GM12891 (cell line): ENCODE data around the gene BABAM2.

Experiments used
- POLR2AphosphoS5 ChIP-seq: IDR thresholded peaks from 2 replicates; pipeline ENCODE4 v1.6.1; 2011; ENCODE audit warnings: low read depth, low read length, control low read depth
- POU2F2 ChIP-seq: IDR thresholded peaks from 2 replicates; pipeline ENCODE4 v1.6.1; 2011; ENCODE audit warnings: low read depth, mild to moderate bottlenecking, control low read depth, low read length, moderate library complexity
- SPI1 ChIP-seq: IDR thresholded peaks from 2 replicates; pipeline ENCODE4 v1.6.1; 2011; ENCODE audit warnings: low read depth, low read length, control low read depth
- TAF1 ChIP-seq: IDR thresholded peaks from 2 replicates; pipeline ENCODE4 v1.6.1; 2011; ENCODE audit warnings: low read depth, low read length, control low read depth

DNA sequence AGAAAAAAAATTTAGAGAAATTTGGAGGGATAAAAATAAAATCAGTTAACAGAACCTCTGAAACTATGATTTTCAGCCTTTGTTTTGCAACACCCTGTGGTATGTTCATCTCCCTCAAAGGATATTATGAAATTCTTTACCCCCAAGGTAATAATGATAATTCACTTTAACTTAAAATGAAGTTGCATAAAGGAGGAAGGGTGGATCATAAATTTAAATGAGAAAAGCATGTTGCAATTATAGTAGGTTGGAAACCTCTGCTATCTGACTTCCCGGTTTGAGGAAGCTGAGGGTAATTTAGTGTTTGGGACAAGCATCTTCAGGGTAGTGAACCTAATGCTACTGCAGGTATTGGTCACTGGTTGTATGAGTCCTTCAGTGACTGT is 102.9 kb downstream of the BABAM2 start:
- no peak for TF ChIP-seq POU2F2
- no peak for TF ChIP-seq POLR2AphosphoS5
- TF ChIP-seq SPI1, result no peak
- TF ChIP-seq TAF1, result no peak
